ENCODE measurements around the gene VSTM2B. TPM values are rescaled to one million over a fixed set of nuclear protein-coding genes. Genes with fewer than 3 reads are reported as not detected.

The VSTM2B gene
- total and polyA plus RNA-seq, 2 of the 4 experiments (the other 2 are of a cell fraction): not detected

DNA sequence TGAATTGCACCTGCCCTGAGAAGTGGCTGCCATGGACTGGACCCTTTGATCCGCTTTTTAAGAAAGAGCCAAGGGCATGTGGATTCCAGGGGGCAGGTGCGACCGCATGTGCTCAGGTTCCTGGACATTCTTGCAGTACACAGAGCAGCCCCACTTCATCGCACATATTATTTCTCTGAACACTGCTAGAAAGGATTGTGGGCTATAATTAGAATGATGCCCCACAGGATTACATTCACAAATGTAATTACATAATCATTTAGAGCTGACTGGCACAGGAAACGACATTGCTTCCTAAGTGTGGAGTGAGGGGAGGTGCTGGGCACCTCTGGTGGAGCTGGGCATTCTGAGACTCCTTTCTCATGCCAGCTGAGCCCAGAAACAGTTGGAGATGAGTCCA lies 37.5 kb upstream of the VSTM2B start:
- H3K56ac ChIP-seq (ENCODE audit: extremely low read depth, insufficient read depth, low read length): no peak overlapping the region
- no peak for ATAC-seq (ENCODE audit: low read depth)
- intact Hi-C loops (cut with micrococcal nuclease): no loop called here
- in situ Hi-C loops (cut with MboI; ENCODE audit: low sequenced_read_pairs): no loop called here
- DNase-seq: no peak
- H3K9ac ChIP-seq (ENCODE audit: low read depth, low read length): no peak overlapping the region
- no peak overlapping the region for H3K4ac ChIP-seq (ENCODE audit: low read depth, low read length)
- H2BK15ac ChIP-seq (ENCODE audit: low read depth, low read length): no peak overlapping the region
- ChIA-PET POLR2A (ENCODE audit: unreplicated experiment) (no interaction called here), CTCF (no interaction called here)
- H3K23ac ChIP-seq (ENCODE audit: low read depth, low read length): no peak overlapping the region
- no peaks in the 10 kb centered on the region for H3K9me1 ChIP-seq (ENCODE audit: insufficient read depth, low read length)
- H2BK20ac ChIP-seq (ENCODE audit: low read depth, low read length): no peak overlapping the region
- H3K9me3 ChIP-seq (ENCODE audit: control insufficient read depth, insufficient read depth, low read length): peaks cover 2% of the 10 kb centered on the region; the same call in 1 of the 2 replicates
- H4K20me1 ChIP-seq (ENCODE audit: insufficient read depth, low read length): no peaks in the 10 kb centered on the region
- no peak overlapping the region for H2BK5ac ChIP-seq (ENCODE audit: low read depth, low read length, poor library complexity, severe bottlenecking)
- no peak overlapping the region for H4K8ac ChIP-seq (ENCODE audit: low read depth in 2 of 2, low read length in 2 of 2)
- H3K4me1 ChIP-seq (ENCODE audit: control insufficient read depth, insufficient read depth, low read length): no peaks in the 10 kb centered on the region
- H2AFZ ChIP-seq (replicated peaks; ENCODE audit: low read length, poor library complexity): no peak overlapping the region
- H3K18ac ChIP-seq (ENCODE audit: low read depth, low read length): no peak overlapping the region
- no peaks in the 10 kb centered on the region for H3K79me1 ChIP-seq (ENCODE audit: low read depth in 1 of 2, low read length in 2 of 2)
- no peaks in the 10 kb centered on the region for H3K36me3 ChIP-seq (ENCODE audit: control insufficient read depth, insufficient read depth, low read length)
- no peak overlapping the region for H3K4me3 ChIP-seq (ENCODE audit: insufficient read depth, low read depth, low read length)
- H2AK9ac ChIP-seq (replicated peaks; ENCODE audit: low read depth, low read length, poor library complexity): no peak overlapping the region
- TF ChIP-seq, protein P1, sequence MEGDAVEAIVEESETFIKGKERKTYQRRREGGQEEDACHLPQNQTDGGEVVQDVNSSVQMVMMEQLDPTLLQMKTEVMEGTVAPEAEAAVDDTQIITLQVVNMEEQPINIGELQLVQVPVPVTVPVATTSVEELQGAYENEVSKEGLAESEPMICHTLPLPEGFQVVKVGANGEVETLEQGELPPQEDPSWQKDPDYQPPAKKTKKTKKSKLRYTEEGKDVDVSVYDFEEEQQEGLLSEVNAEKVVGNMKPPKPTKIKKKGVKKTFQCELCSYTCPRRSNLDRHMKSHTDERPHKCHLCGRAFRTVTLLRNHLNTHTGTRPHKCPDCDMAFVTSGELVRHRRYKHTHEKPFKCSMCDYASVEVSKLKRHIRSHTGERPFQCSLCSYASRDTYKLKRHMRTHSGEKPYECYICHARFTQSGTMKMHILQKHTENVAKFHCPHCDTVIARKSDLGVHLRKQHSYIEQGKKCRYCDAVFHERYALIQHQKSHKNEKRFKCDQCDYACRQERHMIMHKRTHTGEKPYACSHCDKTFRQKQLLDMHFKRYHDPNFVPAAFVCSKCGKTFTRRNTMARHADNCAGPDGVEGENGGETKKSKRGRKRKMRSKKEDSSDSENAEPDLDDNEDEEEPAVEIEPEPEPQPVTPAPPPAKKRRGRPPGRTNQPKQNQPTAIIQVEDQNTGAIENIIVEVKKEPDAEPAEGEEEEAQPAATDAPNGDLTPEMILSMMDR (conservative IDR thresholded peaks at IDR 0.05; ENCODE audit: low read depth, low read length): no peak
- TF ChIP-seq RCOR1 (IDR thresholded peaks at IDR 0.05; ENCODE audit: insufficient replicate concordance, low read length) (no peak), CHD1 (IDR thresholded peaks at IDR 0.05; ENCODE audit: low read depth, low read length) (no peak), SMC3 (IDR thresholded peaks at IDR 0.05; ENCODE audit: low read depth, low read length) (no peak), ELK1 (IDR thresholded peaks at IDR 0.05; ENCODE audit: borderline replicate concordance, low read depth, low read length) (no peak), MAZ (IDR thresholded peaks at IDR 0.05; ENCODE audit: borderline replicate concordance, low read depth, low read length) (no peak), RFX5 (IDR thresholded peaks at IDR 0.05; ENCODE audit: low read depth, low read length) (no peak), BHLHE40 (IDR thresholded peaks at IDR 0.05; ENCODE audit: low read depth, low read length) (no peak), NFE2L2 (IDR thresholded peaks at IDR 0.05; ENCODE audit: low read depth, low read length) (no peak), RAD21 (IDR thresholded peaks at IDR 0.05; ENCODE audit: low read length) (no peak), POLR2A (IDR thresholded peaks at IDR 0.05; ENCODE audit: low read depth, low read length) (no peak), MAFK (IDR thresholded peaks at IDR 0.05; ENCODE audit: low read depth, low read length) (no peak), CEBPB (IDR thresholded peaks at IDR 0.05; ENCODE audit: low read depth, low read length) (no peak)
- H4K91ac ChIP-seq (ENCODE audit: insufficient read depth, low read depth, low read length): no peak overlapping the region
- no peak overlapping the region for H2BK120ac ChIP-seq (ENCODE audit: low read depth, low read length)
- no peak overlapping the region for H3K14ac ChIP-seq (replicated peaks; ENCODE audit: low read depth, low read length)
- dilution Hi-C loops (cut with HindIII; ENCODE audit: low sequenced_read_pairs, unreplicated experiment): no loop called here
- H4K5ac ChIP-seq (ENCODE audit: low read depth, low read length): no peak overlapping the region
- no peak overlapping the region for H2AK5ac ChIP-seq (ENCODE audit: low read depth, low read length)
- no peak overlapping the region for H3K27ac ChIP-seq (ENCODE audit: insufficient read depth, low read length)
- H3K27me3 ChIP-seq (ENCODE audit: control insufficient read depth, insufficient read depth, low read length): no peaks in the 10 kb centered on the region
- WGBS, 2 experiments (ENCODE audit: extremely low coverage in 2 of 2, insufficient read length in 1 of 2): no CpG with 5 or more reads among the region's 5 CpGs
- H3K4me2 ChIP-seq (ENCODE audit: low read depth, low read length): no peak overlapping the region
- no TSS peak for BruUV-seq (replicated peaks)

Data from IMR-90 (cell line).